ENCODE results near the gene LBX1.

Gene LBX1

GRCh38 chr10:101229266-101230182 is at the start of gene LBX1:
Gene LBX1, minus strand, starts transcription at chr10:101229463. Its CDS starts 648 bp downstream, at chr10:101228815.
- DNase-seq, result no peak

DNA sequence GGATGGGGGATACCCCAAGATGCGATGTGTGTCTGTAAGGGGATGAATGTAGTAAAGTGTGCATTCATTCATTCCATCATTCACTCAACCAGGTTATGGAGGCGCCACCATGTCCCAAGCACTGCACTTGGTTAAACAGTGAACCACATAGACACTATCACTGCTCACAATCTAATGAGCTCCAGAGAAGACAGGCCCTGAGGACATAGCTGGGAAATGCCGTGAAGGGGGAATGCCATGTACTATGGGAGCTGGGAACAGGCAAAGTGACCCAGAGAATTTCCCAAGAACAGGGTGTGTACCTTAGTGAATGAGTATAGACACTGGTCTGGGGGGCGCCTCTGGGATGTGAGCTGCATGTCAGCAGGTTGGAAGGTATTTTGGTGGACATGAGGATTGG is 44.5 kb upstream of the LBX1 start:
- no peak for DNase-seq

DNA sequence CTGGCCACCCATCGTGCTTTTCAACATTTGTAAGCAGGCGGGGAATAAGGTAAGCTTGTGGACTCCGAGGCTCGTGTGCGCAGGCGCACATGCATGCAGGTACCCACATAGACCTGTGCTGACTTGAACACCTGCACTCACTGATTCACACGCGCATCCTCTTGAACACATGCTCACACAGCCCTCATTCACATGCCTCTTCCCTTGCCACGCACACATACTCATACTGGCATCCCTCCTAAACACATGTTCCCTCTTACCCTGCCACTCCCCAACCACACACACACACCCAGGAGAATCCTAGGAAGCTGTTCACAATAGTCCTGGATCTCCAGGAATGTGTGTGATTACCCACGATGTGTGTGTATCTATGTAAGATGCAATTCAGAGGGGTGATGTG is 44.1 kb upstream of the LBX1 start:
- no peak for DNase-seq

GRCh38 chr10:101272229-101272868 is 43.1 kb upstream of the LBX1 start:
- DNase-seq, result no peak

DNA sequence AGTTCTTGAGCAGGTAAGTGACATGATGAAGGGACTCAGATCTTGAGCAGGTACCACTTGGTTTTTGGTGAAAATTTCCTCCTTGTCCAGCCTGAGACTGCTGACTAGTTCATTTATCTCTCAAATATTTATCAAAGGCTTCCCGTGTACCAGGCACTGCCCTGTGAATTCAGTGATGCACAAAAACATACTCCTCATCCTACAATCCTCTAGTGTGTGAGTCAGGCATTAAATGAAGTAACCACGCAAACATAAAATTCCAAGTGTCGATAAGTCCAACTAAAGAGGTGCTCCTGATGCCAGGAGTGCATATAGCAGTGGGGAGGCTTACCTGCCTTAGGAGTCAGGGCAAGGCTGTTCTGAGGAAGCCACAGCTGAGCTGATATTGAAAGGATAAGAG is 41.5 kb upstream of the LBX1 start:
- DNase-seq, result no peak

DNA sequence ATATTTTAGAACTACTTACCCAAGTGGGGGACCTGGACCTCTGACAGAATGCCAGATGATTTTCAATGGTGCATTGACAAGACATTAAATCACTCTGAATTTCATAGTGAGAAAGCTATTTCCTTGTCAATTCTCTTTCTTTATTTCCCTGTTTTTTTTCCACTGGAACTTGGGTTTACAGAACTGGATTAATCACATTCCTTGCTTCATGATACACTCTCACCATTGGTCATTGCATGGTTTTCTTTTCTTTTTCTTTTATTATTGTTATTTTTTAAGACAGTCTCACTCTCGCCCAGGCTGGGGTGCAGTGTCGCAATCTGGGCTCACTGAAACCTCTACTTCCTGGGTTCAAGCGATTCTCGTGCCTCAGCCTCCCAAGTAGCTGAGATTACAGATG is 38.5 kb upstream of the LBX1 start:
- no peak for DNase-seq

GRCh38 chr10:101267290-101267680 is 38.0 kb upstream of the LBX1 start:
- no peak for DNase-seq

- no peak for DNase-seq
These were observed 37.4 kb upstream of the LBX1 start for GRCh38 chr10:101266381-101267289.

DNA sequence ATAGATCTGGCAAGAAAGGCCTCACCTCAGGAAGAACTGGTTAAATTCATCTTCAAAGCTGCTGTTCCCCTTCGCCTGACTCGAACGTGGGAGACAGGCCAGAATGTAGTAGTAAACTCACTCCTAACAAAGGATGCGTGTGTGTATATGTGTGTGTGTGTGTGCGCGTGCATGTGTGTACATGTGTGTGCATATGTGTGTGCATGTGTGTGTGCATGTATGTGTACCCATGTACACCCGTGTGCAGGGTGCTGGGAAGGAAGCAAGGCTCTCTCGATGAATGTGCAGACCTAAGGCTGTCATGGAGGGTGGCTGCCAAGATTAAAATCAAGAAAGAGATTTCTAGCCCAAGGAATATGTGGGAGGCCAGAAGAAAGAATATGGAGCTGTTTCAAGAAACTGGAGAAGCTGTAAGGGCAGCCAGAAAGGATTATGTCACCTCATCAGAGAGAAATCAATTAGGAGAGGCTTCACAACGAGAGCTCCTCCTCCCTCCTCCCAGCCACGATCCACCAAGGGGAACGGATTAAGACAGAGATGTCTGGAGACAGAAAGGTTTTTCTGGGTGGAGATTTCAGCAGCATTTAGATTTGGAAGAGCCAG is 34.0 kb upstream of the LBX1 start:
- no peak for DNase-seq

GRCh38 chr10:101262147-101262546 is 32.9 kb upstream of the LBX1 start:
- no peak for DNase-seq

GRCh38 chr10:101261702-101262101 is 32.4 kb upstream of the LBX1 start:
- DNase-seq, result no peak

DNA sequence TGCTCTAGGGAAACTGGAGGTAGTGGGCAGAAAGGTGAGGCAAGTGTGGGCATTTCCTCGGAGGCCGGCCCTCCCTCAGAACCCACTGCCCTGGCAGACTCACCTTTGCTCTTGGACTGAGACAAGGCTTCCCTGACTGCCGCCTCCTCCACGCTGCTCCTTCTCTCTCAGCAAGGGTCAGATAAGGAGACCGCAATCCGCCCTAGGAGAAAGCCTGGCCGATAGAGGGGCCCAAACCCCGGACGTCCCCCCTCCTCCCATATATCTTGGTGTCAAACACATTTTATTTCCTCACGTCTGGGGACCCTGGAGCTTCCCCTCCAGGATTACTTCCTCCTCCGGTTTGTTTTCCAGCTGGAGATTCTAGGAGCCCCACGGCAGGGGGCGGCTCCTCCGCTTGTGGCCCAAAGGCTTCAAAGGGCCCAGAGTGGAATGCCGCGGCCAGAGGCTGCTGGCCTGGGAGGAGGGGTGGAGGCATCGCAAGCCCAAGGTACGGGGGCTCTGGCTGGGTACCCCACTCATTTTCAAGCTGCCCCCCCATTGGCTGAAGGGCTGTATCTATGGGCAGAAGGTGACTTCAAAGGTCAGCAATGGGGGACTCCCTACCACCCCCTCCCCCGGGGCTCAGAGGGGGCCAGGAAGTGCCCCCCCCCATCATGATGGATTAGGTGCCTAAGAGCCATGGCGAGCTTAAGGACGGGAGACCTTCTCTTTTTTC is 31.7 kb upstream of the LBX1 start:
- no peak for DNase-seq

DNA sequence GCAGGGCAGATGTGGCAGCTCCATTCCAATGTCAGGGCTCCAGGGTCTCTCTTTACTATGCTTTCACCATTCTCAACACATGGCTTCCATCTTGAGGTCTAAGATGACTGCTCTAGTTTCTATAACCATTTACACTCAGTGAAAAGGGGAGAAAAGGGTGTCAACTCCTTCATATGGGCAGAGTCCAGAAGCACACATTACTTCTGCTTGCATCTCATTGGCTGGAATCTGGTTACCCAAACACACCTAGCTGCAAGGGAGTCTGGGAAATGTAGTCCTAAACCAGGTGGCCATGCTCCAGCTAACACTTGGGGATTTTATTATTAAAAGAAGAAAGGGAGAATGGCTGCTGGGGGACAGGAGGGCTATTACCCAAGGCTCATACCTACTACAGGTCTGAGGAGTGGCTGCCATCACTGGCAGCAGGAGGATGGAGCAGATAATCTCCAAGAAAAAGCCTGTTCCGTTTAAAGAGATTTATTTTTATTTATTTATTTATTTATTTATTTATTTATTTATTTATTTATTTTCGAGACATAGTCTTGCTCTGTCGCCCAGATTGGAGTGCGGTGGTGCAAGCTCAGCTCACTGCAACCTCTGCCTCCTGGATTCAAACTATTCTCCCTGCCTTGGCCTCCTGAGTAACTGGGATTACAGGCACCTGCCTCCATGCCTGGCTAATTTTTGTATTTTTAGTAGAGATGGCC is 29.1 kb upstream of the LBX1 start:
- DNase-seq, result no peak

- no peak for DNase-seq
These were observed 28.2 kb upstream of the LBX1 start for GRCh38 chr10:101257491-101257890.

DNA sequence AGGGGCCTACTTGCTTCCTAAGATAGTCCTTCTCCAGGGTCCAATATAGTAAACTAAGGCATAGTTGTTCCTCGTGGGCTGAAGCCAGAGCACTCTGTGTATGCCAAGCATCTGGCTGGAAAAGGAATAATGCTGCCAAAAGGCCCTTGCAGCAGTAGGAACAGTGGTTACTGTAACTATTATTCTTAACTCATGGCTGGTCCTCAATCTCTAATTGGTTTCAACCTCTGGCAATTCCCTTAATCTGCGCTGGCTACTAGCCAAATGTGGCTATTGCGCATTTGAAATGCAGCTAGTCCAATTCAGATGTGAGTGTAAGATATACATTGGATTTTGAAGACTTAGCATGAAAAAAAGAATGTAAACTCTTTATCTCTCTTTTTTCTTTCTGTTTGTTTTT is 27.8 kb upstream of the LBX1 start:
- no peak for DNase-seq

GRCh38 chr10:101256387-101256786 is 27.1 kb upstream of the LBX1 start:
- no peak for DNase-seq

DNA sequence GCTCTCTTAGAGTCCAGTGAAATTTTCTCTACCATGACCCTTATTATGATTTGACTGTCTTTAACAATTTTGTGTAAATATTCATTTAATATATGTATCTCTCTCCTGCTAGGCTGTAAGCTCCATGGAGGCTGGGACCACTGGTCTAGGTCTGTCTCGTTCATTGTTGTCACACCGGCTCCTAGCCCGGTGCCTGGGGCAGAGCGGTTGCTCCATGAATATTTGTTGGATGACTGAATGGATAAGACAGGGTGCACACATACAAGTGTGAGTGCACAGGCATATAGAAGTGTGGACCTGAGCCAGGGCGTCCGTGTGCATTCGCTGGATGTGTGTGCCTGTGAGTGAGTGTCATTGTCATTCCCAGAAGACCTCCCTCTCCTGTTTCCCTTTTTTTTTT is 20.9 kb upstream of the LBX1 start:
- DNase-seq, result no peak

DNA sequence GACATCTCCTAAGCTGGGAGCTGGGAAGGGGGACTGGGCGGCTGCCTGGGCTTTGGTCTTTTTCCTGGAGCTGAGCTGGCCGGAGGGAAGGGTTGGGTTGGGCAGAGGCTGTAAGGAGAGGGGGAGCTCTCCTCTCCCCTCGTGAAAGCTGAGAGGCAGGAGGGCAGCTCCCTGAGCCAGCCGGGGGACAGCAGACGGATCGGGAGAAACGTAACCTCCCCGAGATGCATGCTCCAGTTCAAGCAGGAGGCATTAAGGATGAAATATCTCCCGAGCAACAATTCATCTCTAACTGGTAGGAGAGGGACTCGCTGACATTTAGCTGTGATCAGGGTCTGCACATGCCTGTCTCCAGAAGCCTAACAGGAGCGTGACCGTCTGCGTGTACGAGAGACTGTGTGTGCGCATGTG is 19.9 kb upstream of the LBX1 start:
- DNase-seq, result no peak

- no peak for DNase-seq
These were observed 17.4 kb upstream of the LBX1 start for GRCh38 chr10:101246639-101247038.

DNA sequence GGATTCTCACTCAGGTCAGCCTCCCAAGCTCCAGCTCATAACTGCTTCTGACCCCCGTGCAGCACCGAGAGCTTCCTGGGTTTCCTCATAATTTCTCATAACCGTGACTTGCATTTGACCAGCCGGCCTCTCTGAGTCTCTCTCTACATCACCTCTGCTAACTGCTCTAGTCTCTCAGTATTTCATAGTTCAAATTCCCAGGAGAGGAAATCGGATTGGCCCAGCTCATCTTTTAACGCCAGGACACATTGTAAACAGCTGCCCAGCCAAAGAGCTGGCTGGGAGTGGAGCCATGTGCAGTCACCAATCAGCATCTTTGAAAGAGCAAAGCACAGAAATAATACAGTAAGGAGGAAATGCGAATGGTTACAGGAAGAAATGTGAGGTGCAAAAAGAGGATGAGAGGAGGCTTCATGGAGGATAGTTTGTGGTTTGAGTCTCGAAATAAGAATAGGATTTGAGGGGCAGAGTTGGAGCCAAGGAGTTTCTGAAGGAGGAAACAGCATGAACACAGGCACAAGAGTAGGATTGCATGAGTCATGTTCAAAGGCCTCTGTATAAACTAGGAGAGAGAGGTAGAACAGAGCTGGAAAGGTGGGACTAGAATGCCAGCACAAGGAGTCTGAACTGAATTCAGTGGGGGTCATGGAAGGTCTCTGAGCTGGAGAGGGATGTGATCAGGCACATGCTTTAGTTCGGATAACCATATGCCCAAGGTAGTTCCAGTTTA is 15.2 kb upstream of the LBX1 start:
- DNase-seq, result no peak
